PC-3 (cell line): ENCODE measurements around the gene CDRT4.

Source experiments
- CTCF ChIP-seq: fragments of 300-600 bp; sonication (generic); conservative IDR thresholded peaks from 2 replicates; pipeline ENCODE4 v1.5.1; 2017; ENCODE audit warnings: antibody characterized with exemption, low read depth, mild to moderate bottlenecking, low read length
- EZH2 ChIP-seq: fragments of 300-600 bp; sonication (generic); IDR thresholded peaks from one replicate; pipeline ENCODE4 v1.6.1; 2017; ENCODE audit warnings: antibody characterized with exemption, mild to moderate bottlenecking, low read length; ENCODE audit not compliant: unreplicated experiment

DNA sequence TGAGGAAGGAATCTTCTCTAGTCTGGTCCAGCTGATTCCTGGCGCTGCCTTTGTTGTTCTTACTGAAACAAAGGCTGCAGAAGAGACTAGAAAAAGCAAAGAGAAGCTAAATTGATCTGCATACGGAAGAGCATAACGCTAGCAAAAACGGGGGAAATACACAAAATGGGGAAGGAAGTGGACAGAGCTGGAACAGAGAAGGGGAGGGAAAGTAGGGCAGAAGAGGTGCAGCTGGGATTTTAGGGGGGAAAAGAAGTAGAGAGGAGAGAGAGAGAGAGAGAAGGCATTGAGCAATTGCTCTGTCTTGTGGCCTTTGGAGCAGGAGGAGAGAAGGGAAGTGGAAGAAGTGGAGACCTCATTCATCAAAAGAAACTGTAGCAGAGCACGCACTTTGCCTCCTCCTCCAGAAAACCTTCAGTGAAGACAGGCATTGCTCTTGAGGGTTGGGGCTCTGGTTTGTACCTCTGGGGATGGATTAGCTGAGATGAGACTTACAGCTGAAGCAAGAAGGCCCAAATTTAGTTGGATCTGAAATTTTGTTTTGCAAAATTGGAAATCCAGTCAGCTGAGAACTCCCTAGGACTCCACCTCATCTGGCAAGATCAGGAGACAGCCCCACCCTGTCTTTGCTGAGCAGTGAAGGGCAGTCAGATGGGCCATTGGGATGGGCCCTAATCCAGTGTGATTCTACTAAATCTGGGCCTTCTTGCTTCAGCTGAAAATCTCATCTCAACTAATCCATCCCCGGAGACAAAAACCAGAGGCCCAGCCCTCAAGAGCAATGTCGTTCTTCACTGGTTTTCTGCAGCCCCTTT, 55.8 kb downstream of the CDRT4 start:
- no peak for TF ChIP-seq EZH2
- no peak for TF ChIP-seq CTCF
